Ecto neural progenitor cell (in vitro differentiated cells): ENCODE data around the gene MEIS2.

ENCODE experiments used
- DNase-seq: peaks from one replicate; pipeline ENCODE4 v3.0.0-alpha.2; 2018; ENCODE audit warnings: low spot score

MEIS2 gene

DNA sequence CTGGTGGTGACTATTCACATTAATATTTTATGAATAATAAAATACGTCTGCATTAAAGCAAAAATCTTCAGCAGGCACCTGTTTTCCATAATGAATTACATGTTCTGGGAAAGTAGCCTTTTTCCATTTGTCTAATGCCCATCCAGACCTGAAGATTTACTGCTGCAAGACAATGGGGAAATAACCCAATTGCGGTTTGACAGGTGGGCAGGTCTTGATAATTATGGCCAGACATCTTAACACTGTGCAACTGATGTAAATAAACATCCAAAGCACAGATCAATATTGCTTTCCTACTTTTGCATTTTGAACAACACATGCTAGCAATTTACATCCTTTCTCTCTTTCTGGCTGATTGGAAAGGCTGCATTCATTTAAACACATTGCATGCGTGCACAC lies 173.9 kb downstream of the MEIS2 start:
- DNase-seq, result no peak

DNA sequence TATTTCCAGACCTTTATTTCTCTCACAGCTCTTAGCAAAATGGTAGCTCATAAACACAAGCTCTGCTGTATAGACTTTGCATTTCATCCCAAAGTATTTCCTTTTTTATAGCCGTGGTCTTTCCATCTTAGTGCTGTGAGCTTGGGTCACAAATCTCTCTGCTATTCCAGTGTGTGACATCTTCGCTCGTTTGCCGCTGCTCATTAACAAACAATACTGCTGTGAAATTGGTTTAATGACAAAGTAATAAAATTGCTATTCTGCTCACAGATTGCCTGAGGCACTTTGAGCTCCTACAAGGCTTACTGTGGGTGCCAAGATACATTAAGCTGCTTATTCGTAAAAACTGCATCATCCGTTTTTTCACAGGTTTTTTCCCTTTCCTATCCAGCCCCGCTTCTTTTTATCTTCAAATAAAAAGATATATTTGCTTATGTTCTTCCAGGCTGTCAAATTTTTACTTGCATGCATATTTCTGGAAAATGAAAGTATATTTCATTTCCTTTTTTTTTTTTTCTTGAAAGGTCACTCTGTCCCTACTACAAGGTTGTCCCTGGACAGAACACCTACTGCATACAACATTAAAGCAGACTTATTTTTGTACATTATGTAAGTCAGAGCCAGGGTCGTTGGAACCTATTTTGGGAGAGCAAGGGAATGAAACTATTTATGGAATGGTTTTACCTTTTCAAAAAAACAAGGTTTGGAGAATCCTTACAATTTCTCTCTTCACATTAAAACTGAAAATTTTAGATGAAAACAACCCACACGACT lies 174.5 kb downstream of the MEIS2 start:
- no peak for DNase-seq

DNA sequence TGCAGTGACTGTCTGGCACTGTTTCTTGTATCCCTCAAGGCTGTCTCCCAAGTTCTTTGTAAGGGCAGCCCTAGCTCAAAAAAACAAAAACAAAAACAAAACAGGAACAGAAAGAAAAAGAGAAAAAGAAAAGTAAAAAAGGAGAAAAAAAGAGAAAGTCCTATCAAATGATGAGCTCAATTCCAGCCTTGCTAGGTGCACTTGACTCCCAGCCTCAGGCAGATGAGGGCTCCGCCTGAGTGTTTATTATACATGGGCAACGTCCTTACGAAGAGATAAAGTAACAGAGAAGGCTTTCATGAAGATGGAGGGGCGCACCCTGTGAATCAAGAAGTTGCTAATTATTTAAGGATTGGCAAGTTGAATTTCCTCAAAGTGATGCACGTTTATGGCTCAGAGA lies 175.3 kb downstream of the MEIS2 start:
- DNase-seq, result no peak

DNA sequence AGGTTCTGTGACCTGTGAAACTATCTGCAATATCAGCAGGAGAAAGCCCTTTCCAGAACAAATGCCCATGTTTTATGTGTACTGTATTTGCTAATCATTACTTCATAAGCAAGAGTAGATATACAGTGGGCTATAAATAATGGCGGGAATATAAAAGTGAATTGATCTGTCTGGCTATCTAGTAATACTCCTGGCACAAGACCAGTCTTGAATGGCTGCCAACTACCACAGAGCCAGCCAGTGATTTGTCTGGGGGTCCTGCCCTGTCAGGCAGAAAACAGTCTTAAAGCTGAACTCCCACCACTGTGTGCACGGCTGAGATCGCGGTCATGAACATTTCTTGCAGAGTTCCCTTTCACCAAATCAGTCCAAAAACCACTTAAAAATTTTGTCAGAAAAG lies 176.3 kb downstream of the MEIS2 start:
- DNase-seq, result no peak

DNA sequence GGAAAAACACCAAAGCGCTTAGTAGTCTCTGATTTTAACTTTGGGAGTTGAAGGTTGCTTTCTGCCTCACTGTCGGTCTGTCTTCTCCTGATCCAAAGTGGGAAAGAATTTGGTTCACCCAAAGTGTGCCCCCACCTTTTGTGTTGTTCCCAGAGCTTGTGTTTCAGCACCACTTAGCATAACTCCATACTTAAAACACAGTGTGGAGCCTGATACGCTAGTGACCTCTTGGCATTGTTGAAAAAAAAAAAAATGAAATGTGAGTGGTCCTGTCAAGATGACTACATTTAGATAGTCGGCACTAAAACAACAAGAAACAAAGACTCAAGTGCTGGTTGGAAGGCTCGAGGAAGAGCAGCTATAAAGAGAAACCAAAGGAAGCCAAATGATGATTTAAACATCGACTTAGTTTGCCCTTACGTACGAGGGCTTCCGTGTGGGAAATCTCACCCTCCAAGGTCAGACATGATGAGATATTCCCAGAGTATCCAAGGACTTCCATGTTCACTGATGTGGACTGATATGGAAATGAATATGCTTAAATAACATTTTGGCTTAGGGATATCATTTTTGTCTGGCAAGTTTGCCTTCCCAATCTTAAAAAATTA lies 178.8 kb downstream of the MEIS2 start:
- no peak for DNase-seq

DNA sequence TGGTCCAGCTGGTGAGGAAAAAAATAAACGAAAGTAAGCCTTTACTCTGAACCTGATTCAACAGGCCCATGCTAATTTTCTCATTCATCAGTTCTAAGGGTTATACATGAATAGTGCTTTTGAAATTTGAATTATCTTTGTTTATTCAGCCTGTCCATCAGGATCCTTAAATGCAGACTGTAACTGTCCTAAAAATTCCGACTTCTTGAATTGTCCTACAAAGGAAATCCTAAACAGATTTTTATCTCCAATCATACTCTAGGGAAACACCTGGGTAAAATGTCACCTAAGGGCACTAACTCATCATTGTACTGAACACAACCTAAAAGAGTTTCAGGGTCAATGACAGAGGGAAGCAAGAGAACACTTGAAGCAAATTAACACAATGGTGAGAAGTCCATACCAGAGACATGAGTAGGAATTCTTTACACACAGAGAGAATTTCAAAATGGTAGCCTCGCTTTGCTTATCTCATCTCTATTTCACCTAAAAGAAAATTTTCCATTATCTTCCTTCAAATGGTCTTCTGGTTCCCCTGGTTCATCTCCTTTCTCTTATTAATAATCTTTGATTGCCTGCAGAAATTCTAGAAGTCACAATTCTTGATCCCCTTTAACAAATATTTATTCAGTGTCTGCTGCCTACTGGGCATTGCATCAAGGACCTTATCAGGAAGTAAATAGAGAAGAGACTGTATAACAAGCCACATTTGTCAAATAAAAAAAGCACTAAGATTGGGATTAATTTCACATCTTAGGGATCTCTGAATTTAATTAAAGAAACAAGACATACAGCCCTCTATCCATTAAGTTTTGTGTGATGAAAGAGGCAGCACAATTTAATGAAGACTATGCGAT lies 182.7 kb downstream of the MEIS2 start:
- no peak for DNase-seq

DNA sequence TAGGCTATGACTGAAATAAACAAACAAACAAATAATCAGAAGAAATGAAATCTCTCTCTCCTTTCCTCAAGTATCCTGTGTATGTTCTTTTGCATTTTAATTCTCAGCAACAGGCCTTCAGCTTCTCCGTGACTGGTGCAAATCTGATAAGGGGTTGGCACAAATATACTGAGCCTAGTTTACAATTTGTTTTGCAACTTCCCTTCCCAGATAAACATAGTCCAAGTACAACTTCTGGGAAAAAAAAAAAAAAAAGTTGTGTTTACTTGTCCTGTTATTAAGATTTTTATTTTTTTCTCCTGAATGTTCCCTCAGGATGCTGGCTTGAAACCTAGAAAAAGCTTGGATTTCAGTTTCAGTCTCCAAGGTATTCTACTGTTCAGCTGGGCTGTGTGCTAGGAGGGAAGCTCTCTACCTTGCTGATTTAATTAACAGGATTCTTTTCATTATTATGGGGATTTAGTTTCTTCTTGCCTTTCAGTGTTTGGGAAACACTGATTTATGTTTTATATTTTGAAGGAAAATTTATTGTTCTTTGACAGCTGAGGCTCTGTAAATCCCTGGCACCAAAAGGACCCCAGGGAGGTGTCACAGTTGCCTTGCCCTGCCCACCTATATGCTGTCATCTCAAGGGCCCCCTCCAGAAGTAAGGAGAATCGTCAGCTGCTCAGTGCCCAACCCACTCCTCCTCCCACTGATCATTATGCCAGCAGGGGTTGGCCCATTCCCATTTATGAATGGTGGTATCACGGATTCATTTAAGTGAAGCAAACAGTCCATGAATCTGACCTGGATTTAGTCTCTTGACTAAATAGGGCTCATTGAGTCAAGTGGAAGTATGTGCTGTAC lies 185.2 kb downstream of the MEIS2 start:
- no peak for DNase-seq

DNA sequence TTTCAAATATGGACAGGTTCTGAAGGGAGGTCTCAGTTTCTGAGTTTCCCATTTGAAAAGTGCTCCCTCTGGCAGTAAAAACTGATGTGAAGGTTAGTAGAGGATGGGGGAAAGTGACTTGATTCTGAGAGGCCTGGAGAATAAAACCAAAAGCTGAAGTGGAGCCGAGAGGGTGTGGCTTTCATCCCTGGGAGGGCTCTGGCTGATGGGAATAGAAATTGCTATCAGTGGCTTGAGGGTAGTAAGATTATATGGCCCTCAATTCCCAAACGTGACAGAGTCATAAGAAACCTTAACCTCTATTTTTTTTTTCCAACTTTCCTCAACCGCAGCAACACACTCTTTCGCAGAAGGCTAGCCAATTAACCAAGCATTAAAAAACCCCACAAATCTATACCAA lies 185.9 kb downstream of the MEIS2 start:
- no peak for DNase-seq

DNA sequence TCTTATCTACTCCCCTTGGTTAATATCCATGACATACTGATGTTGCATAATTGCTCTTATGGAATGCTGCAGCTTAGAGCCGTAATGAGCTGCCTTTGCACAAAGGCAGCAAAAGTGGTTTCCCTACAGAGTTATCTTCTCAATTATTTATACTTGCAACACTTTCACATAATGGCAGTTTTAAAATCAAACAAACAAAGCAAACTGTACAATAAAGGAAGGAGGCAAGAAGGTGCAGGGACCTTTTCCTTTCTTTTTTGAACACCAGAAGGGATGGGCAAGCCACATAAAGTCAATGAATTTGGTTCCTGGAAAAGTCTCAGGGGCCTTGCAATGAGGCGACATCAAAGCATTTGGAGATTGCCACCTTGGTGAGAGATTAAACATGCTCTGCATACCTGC lies 188.0 kb downstream of the MEIS2 start:
- DNase-seq, result no peak

DNA sequence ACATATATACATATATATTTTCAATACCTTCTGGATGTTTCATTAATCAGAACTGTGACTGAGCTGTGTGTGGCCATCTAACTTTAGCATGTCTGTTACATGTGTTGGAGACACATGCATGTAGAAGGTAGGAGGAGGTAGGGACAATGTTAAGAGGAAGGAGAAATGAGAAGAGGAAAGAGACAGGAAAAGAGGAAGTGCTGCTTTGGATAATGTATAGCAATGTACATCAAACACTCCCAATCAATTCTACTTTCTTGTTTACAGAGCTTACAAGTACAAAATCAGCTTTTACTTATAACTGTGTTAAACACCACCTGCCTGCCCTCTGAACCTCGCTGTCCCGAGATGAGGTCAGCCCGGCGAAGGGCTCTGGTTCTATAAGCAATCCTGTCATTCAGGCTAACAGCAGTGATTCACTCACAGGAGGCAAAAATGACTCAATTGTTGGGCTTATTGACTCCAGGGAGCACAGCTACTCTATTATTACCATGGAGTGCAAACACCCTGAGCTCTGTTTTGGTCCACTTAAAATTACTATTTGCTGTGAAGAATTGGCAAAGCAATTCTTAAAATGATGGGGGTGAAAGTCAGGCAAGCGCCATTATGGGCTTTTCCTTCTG lies 188.9 kb downstream of the MEIS2 start:
- DNase-seq, result no peak

DNA sequence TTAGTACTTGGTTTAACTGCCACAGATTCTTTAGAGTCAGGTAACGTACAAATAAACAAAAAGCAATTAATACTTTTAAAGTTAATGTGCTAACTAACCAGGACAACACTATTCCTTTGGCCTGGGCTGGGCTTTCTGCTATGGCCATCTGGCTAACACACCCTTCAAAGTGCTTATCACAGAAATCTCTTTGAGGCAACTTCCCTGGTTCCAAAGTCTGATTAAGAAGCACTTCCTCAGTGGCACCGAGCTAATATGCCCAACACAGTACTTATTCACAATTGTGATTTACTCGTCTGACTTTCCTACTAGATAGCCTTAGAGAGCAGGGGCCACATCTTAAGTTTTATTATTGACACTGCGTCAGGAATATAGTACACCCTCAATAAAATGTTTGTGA lies 191.4 kb downstream of the MEIS2 start:
- DNase-seq, result no peak

DNA sequence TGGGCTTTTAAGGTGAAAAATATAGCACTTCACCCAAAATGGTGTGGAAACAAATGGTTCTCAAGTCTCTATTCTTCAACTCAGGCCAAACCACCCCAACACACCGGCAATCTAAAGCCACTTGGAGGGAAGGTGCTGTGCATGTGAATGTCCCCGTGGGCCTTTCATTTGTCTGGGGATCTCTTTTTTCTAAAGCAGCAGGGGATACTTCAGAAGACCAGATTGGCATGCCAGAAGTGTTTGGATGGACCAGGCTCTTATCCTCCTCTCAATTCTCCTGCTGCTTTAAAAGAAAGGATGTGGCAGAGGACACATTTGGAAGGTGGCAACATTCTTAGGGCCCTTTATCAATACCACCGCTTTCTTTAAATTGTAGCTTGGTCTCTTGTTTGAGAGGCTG lies 193.1 kb downstream of the MEIS2 start:
- no peak for DNase-seq

DNA sequence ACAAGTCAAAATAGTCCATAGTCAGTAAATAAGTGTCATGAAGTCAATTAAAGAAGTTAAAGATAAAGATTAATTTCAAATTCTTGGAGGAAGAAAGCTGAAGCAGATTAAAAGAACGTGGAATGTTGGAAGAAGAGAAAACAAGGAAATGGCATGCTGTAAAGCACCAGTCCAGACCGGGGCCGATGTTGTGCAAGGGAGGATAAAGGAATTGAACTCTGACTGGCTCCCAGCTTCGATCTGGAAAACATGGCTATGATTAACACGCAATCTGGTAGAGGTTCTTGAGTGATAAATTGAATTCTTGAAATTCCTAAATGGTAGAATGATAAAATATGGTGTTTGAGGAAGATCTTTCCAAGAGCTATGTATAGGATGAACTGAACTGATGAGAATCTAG lies 194.4 kb downstream of the MEIS2 start:
- no peak for DNase-seq

DNA sequence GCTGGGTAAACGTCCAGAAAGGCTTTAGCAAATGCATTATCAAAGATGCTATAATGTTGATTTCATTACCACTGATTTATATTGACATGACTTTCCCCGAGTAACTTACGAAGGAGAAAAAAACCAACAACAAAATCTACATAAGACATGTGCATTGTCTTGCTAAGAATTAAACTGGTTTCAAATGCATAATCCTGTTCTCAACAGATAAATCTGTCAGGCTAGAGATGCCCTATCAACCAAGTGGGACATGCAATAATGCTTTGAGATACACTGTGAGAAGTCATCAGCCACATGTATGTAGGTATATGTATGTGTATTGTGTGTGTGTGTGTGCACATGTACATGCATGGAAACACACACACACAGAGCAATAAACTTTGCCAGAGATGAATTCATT lies 195.6 kb downstream of the MEIS2 start:
- DNase-seq, result no peak

DNA sequence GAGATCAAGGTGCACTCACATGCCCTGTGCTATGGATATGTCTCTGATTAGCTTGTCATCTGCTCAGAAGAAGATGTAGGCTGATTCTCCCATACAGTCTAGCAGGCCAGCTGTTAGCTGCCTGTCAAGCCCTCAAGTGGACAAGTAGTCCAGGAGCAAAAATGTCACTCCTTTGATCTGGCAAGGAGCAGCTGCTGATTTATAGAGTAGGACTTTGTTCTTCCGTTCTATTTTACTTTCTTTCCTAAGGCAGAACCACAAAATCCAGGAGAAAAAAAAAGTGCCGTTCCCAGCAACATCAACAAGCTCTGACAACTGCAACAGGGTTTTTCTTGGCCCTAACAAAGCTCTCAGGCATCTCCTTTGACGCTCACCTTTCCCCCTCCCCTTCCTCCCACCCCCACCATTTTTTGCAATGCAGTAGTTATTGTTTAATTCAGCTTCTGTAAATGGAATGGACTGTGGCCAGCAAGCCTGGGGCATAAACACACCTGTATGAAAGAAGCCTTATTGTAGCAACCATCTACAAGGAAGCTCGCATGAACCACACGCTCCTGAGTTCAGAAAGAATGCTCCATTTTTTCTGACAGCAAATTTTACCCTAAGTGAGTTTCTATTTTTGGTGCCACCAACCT lies 196.3 kb downstream of the MEIS2 start:
- no peak for DNase-seq

DNA sequence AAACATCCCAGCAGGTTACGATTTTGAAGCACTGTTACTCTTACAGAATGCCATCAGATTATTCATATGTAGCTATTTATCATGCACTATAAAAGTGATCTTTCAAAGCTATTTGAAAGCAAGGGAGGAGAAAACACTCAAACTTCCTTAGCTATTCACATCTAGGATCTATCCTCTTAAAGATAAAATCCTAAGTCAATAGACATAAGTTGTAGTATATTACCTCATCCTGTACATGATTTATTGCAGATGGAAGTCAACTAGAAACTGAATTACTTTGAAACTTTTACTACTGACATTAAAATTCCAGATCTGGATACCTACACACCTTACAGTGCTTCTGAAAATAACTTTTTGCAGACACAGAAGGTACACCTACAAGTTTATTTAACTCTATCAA lies 197.2 kb downstream of the MEIS2 start:
- DNase-seq, result no peak

DNA sequence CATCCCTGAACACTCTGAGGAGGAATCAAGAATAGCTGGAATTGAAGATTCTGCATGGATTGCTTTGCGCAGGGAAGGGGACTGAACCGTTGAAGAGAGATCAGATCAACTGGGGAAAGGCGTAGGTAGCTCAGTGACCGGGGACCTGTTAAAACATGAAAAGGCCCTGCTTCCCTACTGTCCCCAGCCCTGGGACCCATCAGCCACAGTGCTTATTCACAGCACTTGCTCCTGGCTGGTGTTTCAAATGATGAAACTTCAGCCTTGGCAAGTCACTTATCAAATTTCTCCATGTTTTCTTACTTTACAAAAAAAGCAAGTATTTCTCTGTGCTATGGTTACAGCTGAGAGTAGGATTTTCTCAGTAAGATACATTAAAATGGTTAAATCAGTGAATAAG lies 199.3 kb downstream of the MEIS2 start:
- DNase-seq, result no peak

DNA sequence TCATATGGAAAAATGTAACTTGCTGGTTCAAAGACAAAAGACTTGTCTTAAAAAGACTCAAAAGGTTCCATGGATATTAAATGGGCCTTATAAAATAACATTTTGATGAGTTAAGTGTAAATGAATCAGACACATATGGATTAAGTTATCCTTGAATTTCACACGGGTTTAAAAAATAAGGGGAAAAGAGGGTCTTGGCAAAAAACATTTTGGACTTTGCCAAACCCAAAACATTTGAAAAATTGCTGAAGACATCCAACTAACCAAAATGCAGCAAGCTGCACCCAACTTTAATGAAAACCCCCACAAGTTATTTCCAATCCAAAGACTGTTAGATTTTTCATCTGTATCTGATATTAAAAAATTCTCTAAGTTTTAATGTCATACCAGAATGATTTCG lies 200.7 kb downstream of the MEIS2 start:
- DNase-seq, result no peak

DNA sequence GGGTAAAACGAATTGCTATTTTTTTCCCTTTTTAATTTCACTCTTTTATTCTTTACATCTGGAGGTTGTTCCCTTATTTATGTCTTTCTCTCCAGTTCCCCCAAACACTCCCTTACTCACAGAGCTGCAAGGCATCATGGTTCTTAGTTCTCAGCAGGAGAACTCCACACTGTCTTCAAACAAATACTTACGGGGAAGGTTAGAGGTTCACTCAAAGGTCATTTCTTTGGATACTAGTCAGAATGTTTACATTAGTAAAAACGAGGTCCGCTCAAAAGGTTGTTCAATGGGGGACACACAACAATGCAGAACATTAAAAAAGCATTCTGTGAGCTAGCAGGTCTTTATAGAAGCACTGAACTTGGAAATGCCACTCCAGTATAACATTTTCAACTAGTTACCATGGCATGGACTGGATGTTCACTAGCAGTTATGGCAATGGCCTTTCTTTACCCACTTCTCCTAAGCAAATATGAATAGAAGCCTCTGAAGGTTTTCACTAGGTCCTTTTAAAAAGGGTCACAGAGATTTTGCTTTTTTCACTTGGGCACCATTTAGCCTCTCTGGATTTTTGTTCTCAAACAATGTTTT lies 201.7 kb downstream of the MEIS2 start:
- DNase-seq, result no peak

DNA sequence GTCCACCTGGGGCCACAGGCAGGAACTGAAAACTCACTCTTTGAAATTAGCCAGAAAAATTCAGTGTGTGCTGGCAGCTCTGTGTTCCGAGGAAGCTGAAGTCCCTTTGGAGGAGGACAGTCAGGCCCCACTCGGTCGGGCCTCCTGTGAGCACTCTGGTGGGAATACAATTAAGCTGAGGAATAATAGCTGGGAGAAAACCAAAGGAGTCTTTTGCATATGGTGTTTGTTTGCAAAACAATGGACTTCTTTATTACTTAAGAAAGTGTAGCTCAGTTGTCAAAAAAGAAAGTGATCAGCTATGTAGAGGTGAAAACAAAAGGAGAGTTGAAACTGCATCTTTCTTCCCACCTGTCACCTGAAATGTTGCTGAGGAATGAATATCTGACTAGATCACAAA lies 202.5 kb downstream of the MEIS2 start:
- no peak for DNase-seq

DNA sequence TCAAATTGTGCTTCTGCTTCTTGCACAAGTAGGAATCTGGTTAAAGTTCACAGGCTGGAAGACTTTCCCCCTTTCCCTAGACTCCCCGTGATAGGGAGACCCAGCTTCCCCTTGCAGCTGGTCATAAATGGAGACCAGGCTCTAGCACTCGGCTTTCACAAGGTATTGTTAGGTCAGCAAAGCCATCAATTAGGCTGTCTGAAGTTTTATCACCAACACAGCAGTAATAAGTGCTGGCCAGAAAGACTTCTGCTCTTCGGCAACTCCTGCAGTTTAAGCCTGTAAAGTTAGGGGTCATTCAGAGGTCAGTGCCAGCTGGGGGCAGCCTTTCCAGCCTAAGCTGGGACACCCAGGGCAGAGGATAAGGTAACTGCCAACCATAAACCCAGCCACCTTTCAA lies 203.4 kb downstream of the MEIS2 start:
- DNase-seq, result no peak
